HG03095 (cell line): ENCODE results near the gene SFTPB.
"Not testable (repeated sequence)": the region's sequence is repeated elsewhere in the genome, so short reads cannot be mapped to it uniquely, and the experiment has no call there.

Experiments
- ATAC-seq: cut with Tn5 transposase; IDR thresholded peaks from one replicate; pipeline ENCODE4 v1.9.1; 2021; ENCODE audit warnings: moderate library complexity; ENCODE audit not compliant: unreplicated experiment

The SFTPB gene

GRCh38 chr2:85617723-85618122, 50.3 kb downstream of the SFTPB start:
- not testable (repeated sequence) for ATAC-seq

- no peak for ATAC-seq
Measured at GRCh38 chr2:85615413-85615728, 52.6 kb downstream of the SFTPB start.

- ATAC-seq: not testable (repeated sequence)
Measured at GRCh38 chr2:85614757-85615156, 53.2 kb downstream of the SFTPB start.

GRCh38 chr2:85613717-85614515, 54.1 kb downstream of the SFTPB start:
- no peak for ATAC-seq

GRCh38 chr2:85611705-85612587, 56.1 kb downstream of the SFTPB start, which contains the start of gene C2orf68:
TSS of gene C2orf68 (minus strand) at chr2:85612066. CDS start at chr2:85611984, 82 bp downstream.
- ATAC-seq: peak; percentile 77

- ATAC-seq: no peak
Measured at GRCh38 chr2:85611217-85611704, 56.7 kb downstream of the SFTPB start.
